Heart left ventricle (tissue), 16 donors: ENCODE results near the gene B3GNT2. TPM values are rescaled to one million over a fixed set of nuclear protein-coding genes. Genes with fewer than 3 reads are reported as not detected.

Source experiments
- ATAC-seq, 4 donors: fragments of 200-7000 bp; cut with Tn5 transposase; one replicate each; pipeline ENCODE4 v1.9.1; 2020 to 2022; ENCODE audit warnings: moderate library complexity in 4 of 4, mild to moderate bottlenecking in 3 of 4, moderate number of reproducible peaks in 1 of 4
- DNase-seq, 5 donors: peaks; one replicate each; pipeline ENCODE4 v3.0.0-alpha.2; 2020
- H3K27ac ChIP-seq, 12 donors: fragments of 200-600 bp; sonication (generic) in 4 of 12; one replicate each; pipeline versions ENCODE4 v1.5.0 to v1.8.0; 2016 to 2022; ENCODE audit warnings: mild to moderate bottlenecking in 2 of 12
- H3K27me3 ChIP-seq, 9 donors: fragments of 200-600 bp; sonication (generic) in 2 of 9; one replicate each; pipeline versions ENCODE4 v1.5.1 to v1.8.0; 2016 to 2022; ENCODE audit warnings: mild to moderate bottlenecking in 3 of 9
- H3K36me3 ChIP-seq, 9 donors: fragments of 200-600 bp; sonication (generic) in 2 of 9; one replicate each; pipeline versions ENCODE4 v1.5.0 to v1.8.0; 2018 to 2022; ENCODE audit warnings: mild to moderate bottlenecking in 2 of 9
- H3K4me1 ChIP-seq, 12 donors: fragments of 200-600 bp; sonication (generic) in 4 of 12; one replicate each; pipeline versions ENCODE4 v1.5.0 to v1.8.0; 2016 to 2022; ENCODE audit warnings: mild to moderate bottlenecking in 3 of 12
- H3K4me3 ChIP-seq, 12 donors: fragments of 200-600 bp; sonication (generic) in 4 of 12; one replicate each; pipeline versions ENCODE4 v1.5.0 to v1.8.0; 2017 to 2022; ENCODE audit warnings: mild to moderate bottlenecking in 9 of 12, moderate library complexity in 4 of 12
- H3K9me3 ChIP-seq, 12 donors: fragments of 200-600 bp; sonication (generic) in 4 of 12; one replicate each; pipeline versions ENCODE4 v1.5.0 to v1.8.0; 2016 to 2022; ENCODE audit warnings: mild to moderate bottlenecking in 1 of 12
- CTCF ChIP-seq, 12 donors: fragments of 200-600 bp; sonication (generic) in 4 of 12; IDR thresholded peaks; one replicate each; pipeline versions ENCODE4 v1.5.0 to v1.8.0; 2018 to 2022; ENCODE audit warnings: antibody characterized with exemption in 12 of 12, mild to moderate bottlenecking in 5 of 12
- POLR2A ChIP-seq, 2 donors: fragments of 450-650 bp; IDR thresholded peaks; one replicate each; pipeline ENCODE4 v1.6.1; 2017; ENCODE audit warnings: antibody characterized with exemption in 2 of 2, mild to moderate bottlenecking in 2 of 2, moderate library complexity in 2 of 2
- WGBS, 4 donors: extraction: QIAGEN DNeasy Blood & Tissue Kit in 2 of 4; methylation state at CpG; one replicate each; pipeline versions ENCODE4 v1.1.5 to v1.1.7; 2013 to 2018; 5-methylcytosine and 5-hydroxymethylcytosine counted together
- intact Hi-C, 10 donors: fragments of 100-400 bp; cut with DNase I; formaldehyde crosslinking; loops; one replicate each; pipeline versions ENCODE4 v1.11.1 to v1.14.2; 2022
- polyA plus RNA-seq, 2 donors: library from polyadenylated mRNA; stranded (reverse); fragments of 200-250 nt; gene quantifications; one replicate each; pipeline ENCODE4 v1.2.3, GENCODE V29; 2013
- total RNA-seq, 9 donors: library from RNA; depleted of rRNA in 2 of 9; stranded (reverse); fragments of >200 nt in 2 of 9; fragmentation: NEBNext Ultra II Directional in 3 of 9; extraction: Animal tissue kit (Norgen Biotek cat#: 25700) in 3 of 9; gene quantifications; one replicate each; pipeline versions ENCODE4 v1.1.0 to v1.2.4, GENCODE V29; 2016 to 2023
- donor health status: ischemic (EF 13 %, LVEDD 7.1; RV severe dilation, severe dysfunction).
- donor health status: healthy with polysubstance abuse.
- donor health status: DM: no; HTN: yes; CAD: no.
- donor health status: DM: no; HTN: no; CAD: no.
- donor health status: ischemic (EF 25% LVEDD 6.9; RV normal size, moderate dysfunction).
- donor health status: ischemic (EF 25% LVEDD 5.7; RV mildly dilated, moderate dysfunction).
- donor health status: healthy.
- donor health status: DM: yes; HTN: yes; CAD: no.
- donor health status: ischemic (EF 35%, LVEDD 5.7; RV mildly dilated, moderate dysfunction).
- donor health status: nonischemic (EF 11% LVEDD 7.7; RV severe dilation, severe dysfunction).
- donor health status: DM: yes; HTN: yes; CAD: no.
- donor health status: PGD.
- donor health status: ischemic (EF 29% LVEDD 5.4; RV normal size, mild dysfunction).
- donor health status: nonischemic (EF 23%, LVEDD 6.1; RV moderate dilation, normal function).

The B3GNT2 gene
- total and polyA plus RNA-seq, 11 donors: 8.6 to 26.5 (median 18.4) TPM

DNA sequence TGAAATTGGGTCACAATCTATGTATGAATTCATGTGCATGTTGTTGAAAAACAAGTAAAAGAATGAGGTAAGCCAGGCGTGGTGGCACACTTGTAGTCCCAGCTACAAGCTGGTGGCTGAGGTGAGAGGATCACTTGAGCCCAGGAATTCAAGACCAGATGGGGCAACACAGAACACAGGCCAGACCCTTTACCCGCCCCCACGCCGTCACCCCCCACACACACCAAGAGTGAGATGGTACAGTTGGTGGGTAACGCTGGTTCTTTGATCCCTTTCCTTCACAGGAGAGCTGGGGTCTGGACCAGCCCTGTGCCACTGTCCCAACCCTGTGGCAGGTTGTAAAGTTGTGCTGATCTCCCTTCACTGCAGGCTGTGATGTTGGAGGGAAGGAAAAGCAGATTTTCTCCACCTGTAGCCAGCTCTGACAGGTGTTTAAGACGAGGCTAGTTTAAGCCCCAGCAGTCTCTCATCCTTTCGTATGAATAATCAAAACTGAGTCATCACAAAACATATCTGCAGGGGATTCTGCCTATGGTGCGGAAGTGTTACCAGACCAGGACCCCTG is 13.6 kb downstream of the B3GNT2 start:
- H3K4me3 ChIP-seq: no peak overlapping the region
- H3K36me3 ChIP-seq: no peaks in the 10 kb centered on the region
- peaks cover 0 to 8% (median 0%) of the 10 kb centered on the region in 12 donors for H3K9me3 ChIP-seq
- ATAC-seq (peak in 1 of 4 donors; percentile 18), DNase-seq (no peak)
- H3K4me1 ChIP-seq: peaks cover 0 to 83% (median 54%) of the 10 kb centered on the region in 12 donors
- TF ChIP-seq CTCF (IDR thresholded peaks at IDR 0.05) (no peak), POLR2A (IDR thresholded peaks at IDR 0.05) (no peak)
- no peaks in the 10 kb centered on the region for H3K27me3 ChIP-seq
- peak overlapping the region in 3 of 12 donors; percentile 35 to 67 (median 51) for H3K27ac ChIP-seq
- intact Hi-C loops: loop anchor here in 3 of 10 donors (10.0 kb wide), 3 partner anchors 85 to 295 kb away; no protein-coding TSS in a partner anchor
- WGBS, 4 donors: 72 to 87% (median 79%) methylated on average over 8 of the region's 8 CpGs

DNA sequence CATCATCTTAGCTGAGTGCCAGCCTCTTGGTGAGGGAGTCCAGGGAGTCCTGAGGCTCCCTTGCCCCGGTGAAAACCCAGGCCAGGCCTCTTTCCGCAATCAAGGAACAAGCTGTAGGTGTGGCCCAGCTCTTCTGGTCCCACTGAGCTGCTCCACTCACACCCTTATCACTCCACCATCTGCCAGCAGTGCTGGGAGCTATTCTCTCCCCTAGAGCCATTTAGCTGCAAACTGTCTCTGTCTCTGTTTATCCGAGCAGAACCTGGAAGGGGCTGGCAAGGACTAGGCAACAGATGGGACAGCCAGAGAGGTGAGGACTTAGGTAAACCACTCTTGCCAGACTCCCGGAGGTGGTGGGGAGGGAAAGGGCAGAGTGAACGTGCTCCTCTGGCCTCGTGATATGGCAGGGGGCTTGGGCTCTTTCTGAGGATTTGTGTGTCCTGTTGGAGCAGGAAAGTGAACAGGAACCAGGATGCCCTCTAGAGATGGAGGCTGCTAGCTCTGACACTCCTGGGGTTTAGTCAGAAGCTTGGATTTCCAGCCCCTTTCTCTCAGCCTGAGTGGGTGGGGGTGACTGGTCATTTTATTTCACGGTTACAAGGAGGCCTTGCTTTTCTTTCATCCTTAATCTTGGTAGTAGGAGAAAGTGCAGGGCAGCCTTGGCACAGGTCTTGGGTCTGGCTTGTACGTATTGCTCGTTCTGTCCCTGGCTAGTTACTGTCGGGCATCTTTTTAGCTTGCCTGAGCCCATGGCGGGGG is 19.6 kb downstream of the B3GNT2 start:
- peaks cover 0 to 86% (median 60%) of the 10 kb centered on the region in 12 donors for H3K4me1 ChIP-seq
- ATAC-seq (peak in 3 of 4 donors; percentile 15 to 42 (median 38)), DNase-seq (no peak)
- H3K27ac ChIP-seq: peak overlapping the region in 11 of 12 donors; percentile 21 to 84 (median 64)
- peak in 3 of 12 donors; percentile 3 to 10 (median 6) for TF ChIP-seq CTCF (IDR thresholded peaks at IDR 0.05)
- TF ChIP-seq POLR2A (IDR thresholded peaks at IDR 0.05): no peak
- no peaks in the 10 kb centered on the region for H3K27me3 ChIP-seq
- intact Hi-C loops: no loop called here
- peak overlapping the region in 1 of 12 donors; percentile 10 for H3K4me3 ChIP-seq
- WGBS, 4 donors: 44 to 56% (median 45%) methylated on average over 11 of the region's 11 CpGs
- no peaks in the 10 kb centered on the region for H3K36me3 ChIP-seq
- peaks cover 0 to 16% (median 0%) of the 10 kb centered on the region in 12 donors for H3K9me3 ChIP-seq

DNA sequence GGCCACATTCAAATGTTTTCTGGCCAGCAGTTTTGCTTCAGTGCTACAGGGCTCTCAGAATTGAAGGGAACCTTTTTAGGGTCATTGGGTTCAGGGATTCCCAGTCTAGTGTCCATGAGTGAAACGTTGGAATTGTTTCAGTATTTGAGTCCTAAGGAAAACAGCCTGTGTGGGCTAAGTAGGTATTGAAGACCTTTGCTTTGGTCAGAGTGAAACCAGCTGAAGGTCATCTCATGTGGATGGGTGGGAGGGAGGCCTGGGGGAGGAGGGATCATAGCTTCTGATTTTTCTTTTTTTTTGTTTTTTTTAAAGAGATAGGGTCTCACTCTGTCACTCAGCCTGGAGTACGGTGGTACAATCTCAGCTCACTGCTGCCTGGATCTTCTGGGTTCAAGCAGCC is 20.2 kb downstream of the B3GNT2 start:
- ATAC-seq (peak in 1 of 4 donors; percentile 8), DNase-seq (no peak)
- Histone ChIP-seq H3K4me1 (peaks cover 0 to 92% (median 61%) of the 10 kb centered on the region in 12 donors), H3K4me3 (peak overlapping the region in 1 of 12 donors; percentile 10), H3K27me3 (no peaks in the 10 kb centered on the region), H3K36me3 (no peaks in the 10 kb centered on the region), H3K27ac (peak overlapping the region; percentile 11 to 84 (median 60)), H3K9me3 (peaks cover 0 to 16% (median 0%) of the 10 kb centered on the region in 12 donors)
- no peak for TF ChIP-seq POLR2A (IDR thresholded peaks at IDR 0.05)
- no peak for TF ChIP-seq CTCF (IDR thresholded peaks at IDR 0.05)
- WGBS, 4 donors: 45 to 64% (median 58%) methylated on average over 2 of the region's 2 CpGs
- intact Hi-C loops: no loop called here

- intact Hi-C loops: no loop called here
These were observed 20.7 kb downstream of the B3GNT2 start for GRCh38 chr2:62216616-62217015.

More at GRCh38 chr2:62216616-62217015, 20.7 kb downstream of the B3GNT2 start:
- Histone ChIP-seq H3K4me3 (peak overlapping the region in 1 of 12 donors; percentile 6), H3K27ac (peak overlapping the region; percentile 11 to 84 (median 65)), H3K36me3 (no peaks in the 10 kb centered on the region), H3K9me3 (peaks cover 0 to 16% (median 0%) of the 10 kb centered on the region in 12 donors), H3K4me1 (peaks cover 0 to 97% (median 65%) of the 10 kb centered on the region in 12 donors), H3K27me3 (no peaks in the 10 kb centered on the region)
- DNase-seq: no peak
- no peak for TF ChIP-seq CTCF (IDR thresholded peaks at IDR 0.05)
- no peak for TF ChIP-seq POLR2A (IDR thresholded peaks at IDR 0.05)
- 73 to 86% (median 82%) methylated on average over 8 of the region's 8 CpGs for WGBS, 4 donors
- ATAC-seq: peak; percentile 24 to 72 (median 60)
